KMS-11 (cell line): ENCODE results near the gene APBB1IP.
A peak's percentile ranks its signal among the peaks of the same experiment; 100 is the strongest.

Source experiments
- H2AFZ ChIP-seq: fragments of 200-600 bp; sonication (generic); 2 replicates; pipeline ENCODE4 v1.6.1; 2016; ENCODE audit warnings: antibody characterized with exemption, mixed run types, low read depth
- H3K27ac ChIP-seq: fragments of 200-600 bp; sonication (generic); 2 replicates; pipeline ENCODE4 v1.6.1; 2016; ENCODE audit warnings: mild to moderate bottlenecking, mixed run types
- H3K27me3 ChIP-seq: fragments of 200-600 bp; sonication (generic); 2 replicates; pipeline ENCODE4 v1.6.1; 2017; ENCODE audit warnings: mild to moderate bottlenecking, low read depth, mixed run types, moderate library complexity; ENCODE audit not compliant: insufficient read depth
- H3K36me3 ChIP-seq: fragments of 200-600 bp; sonication (generic); 2 replicates; pipeline ENCODE4 v1.6.1; 2017; ENCODE audit warnings: mild to moderate bottlenecking, mixed run types; ENCODE audit not compliant: insufficient read depth
- H3K4me1 ChIP-seq: fragments of 200-600 bp; sonication (generic); 2 replicates; pipeline ENCODE4 v1.6.1; 2016; ENCODE audit warnings: mild to moderate bottlenecking, low read depth, mixed run types; ENCODE audit not compliant: poor library complexity, severe bottlenecking
- H3K4me2 ChIP-seq: fragments of 200-600 bp; sonication (generic); 2 replicates; pipeline ENCODE4 v1.7.0; 2016; ENCODE audit warnings: mild to moderate bottlenecking, mixed run types
- H3K4me3 ChIP-seq: fragments of 200-600 bp; sonication (generic); IDR thresholded peaks from 2 replicates; pipeline ENCODE4 v1.6.1; 2017; ENCODE audit warnings: low read depth, low read length, mixed read lengths; ENCODE audit not compliant: insufficient read depth
- H3K79me2 ChIP-seq: fragments of 200-600 bp; sonication (generic); 2 replicates; pipeline ENCODE4 v1.6.1; 2016; ENCODE audit warnings: low read depth, mixed run types; ENCODE audit not compliant: insufficient read depth
- H3K9ac ChIP-seq: fragments of 200-600 bp; sonication (generic); 2 replicates; pipeline ENCODE4 v1.6.1; 2016; ENCODE audit warnings: mild to moderate bottlenecking, mixed run types
- H4K20me1 ChIP-seq: fragments of 200-600 bp; sonication (generic); 2 replicates; pipeline ENCODE4 v1.6.1; 2016; ENCODE audit warnings: mild to moderate bottlenecking, mixed run types; ENCODE audit not compliant: insufficient read depth
- TF ChIP-seq, protein P1 (sequence below): fragments of 200-600 bp; sonication (generic); conservative IDR thresholded peaks from 2 replicates; pipeline ENCODE4 v1.6.1; 2017; ENCODE audit warnings: low read depth, mild to moderate bottlenecking, antibody characterized with exemption, low read length, moderate library complexity, mixed read lengths

Gene APBB1IP

DNA sequence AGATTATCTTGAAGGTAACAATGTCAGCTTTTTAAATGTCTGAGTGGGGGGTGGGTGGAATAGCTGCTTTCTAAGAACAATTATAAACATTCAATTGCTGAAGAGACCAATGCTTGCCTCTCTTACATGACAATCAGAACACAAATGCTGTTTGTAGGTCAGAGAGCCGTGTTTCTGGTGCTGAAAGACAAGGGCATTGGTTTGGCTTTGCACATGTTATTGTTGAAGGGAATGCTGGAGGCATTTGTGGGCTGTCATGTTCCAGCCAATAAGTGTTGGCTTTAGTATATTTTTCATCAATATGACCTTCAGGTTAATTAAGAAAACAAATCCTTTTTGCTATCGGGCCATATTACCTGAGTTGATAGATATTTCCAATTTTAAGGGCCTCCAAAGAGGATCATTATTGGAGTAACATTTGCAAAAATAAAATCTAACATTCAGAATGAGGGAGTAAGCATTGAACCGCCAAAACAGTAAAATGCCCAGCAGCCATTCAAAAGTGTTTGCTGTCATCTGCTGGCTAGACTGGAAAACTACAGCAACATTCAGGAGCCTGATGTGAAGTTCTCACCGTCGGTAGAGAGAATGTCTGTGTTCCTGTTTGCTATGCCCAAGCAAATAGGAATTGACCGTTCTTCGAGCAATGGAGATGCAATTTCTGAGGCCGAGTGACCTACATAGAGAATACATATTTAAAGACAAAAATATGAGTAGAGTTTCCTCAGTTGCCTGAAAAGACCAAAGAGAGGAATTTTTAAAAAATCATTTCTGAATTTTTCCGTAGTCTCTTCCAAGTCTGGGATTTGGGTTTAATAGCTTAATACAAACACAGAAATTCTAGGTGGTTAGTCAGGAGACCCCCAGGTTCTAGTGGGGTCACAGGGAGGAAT lies 118.9 kb downstream of the APBB1IP start:
- no peaks in the 10 kb centered on the region for H3K79me2 ChIP-seq
- no peak overlapping the region for H3K9ac ChIP-seq
- H3K4me3 ChIP-seq, result no peak overlapping the region
- no peaks in the 10 kb centered on the region for H3K27me3 ChIP-seq
- H3K4me1 ChIP-seq, result no peaks in the 10 kb centered on the region
- H3K27ac ChIP-seq, result no peak overlapping the region
- no peaks in the 10 kb centered on the region for H4K20me1 ChIP-seq
- H2AFZ ChIP-seq, result no peak overlapping the region
- no peaks in the 10 kb centered on the region for H3K36me3 ChIP-seq
- TF ChIP-seq, protein P1, sequence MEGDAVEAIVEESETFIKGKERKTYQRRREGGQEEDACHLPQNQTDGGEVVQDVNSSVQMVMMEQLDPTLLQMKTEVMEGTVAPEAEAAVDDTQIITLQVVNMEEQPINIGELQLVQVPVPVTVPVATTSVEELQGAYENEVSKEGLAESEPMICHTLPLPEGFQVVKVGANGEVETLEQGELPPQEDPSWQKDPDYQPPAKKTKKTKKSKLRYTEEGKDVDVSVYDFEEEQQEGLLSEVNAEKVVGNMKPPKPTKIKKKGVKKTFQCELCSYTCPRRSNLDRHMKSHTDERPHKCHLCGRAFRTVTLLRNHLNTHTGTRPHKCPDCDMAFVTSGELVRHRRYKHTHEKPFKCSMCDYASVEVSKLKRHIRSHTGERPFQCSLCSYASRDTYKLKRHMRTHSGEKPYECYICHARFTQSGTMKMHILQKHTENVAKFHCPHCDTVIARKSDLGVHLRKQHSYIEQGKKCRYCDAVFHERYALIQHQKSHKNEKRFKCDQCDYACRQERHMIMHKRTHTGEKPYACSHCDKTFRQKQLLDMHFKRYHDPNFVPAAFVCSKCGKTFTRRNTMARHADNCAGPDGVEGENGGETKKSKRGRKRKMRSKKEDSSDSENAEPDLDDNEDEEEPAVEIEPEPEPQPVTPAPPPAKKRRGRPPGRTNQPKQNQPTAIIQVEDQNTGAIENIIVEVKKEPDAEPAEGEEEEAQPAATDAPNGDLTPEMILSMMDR, result peak; percentile 93
- no peak overlapping the region for H3K4me2 ChIP-seq

GRCh38 chr10:26557641-26558014 lies 119.5 kb downstream of the APBB1IP start:
- no peak overlapping the region for H2AFZ ChIP-seq
- H4K20me1 ChIP-seq, result no peaks in the 10 kb centered on the region
- TF ChIP-seq, protein P1, result no peak

GRCh38 chr10:26566525-26567350 lies 128.6 kb downstream of the APBB1IP start:
- H3K4me3 ChIP-seq, result no peak overlapping the region
- no peaks in the 10 kb centered on the region for H3K27me3 ChIP-seq
- no peak overlapping the region for H3K4me2 ChIP-seq
- H3K36me3 ChIP-seq, result no peaks in the 10 kb centered on the region
- no peak overlapping the region for H3K9ac ChIP-seq
- H3K27ac ChIP-seq, result no peak overlapping the region
- no peaks in the 10 kb centered on the region for H3K4me1 ChIP-seq
- no peaks in the 10 kb centered on the region for H3K79me2 ChIP-seq
- H2AFZ ChIP-seq, result no peak overlapping the region
- no peaks in the 10 kb centered on the region for H4K20me1 ChIP-seq
- TF ChIP-seq, protein P1, result no peak

More at GRCh38 chr10:26557641-26558014, 119.5 kb downstream of the APBB1IP start:
- H3K27me3 ChIP-seq, result no peaks in the 10 kb centered on the region
- no peaks in the 10 kb centered on the region for H3K79me2 ChIP-seq
- H3K4me3 ChIP-seq, result no peak overlapping the region
- no peaks in the 10 kb centered on the region for H3K4me1 ChIP-seq
- no peak overlapping the region for H3K27ac ChIP-seq
- H3K4me2 ChIP-seq, result no peak overlapping the region
- no peaks in the 10 kb centered on the region for H3K36me3 ChIP-seq
- no peak overlapping the region for H3K9ac ChIP-seq

DNA sequence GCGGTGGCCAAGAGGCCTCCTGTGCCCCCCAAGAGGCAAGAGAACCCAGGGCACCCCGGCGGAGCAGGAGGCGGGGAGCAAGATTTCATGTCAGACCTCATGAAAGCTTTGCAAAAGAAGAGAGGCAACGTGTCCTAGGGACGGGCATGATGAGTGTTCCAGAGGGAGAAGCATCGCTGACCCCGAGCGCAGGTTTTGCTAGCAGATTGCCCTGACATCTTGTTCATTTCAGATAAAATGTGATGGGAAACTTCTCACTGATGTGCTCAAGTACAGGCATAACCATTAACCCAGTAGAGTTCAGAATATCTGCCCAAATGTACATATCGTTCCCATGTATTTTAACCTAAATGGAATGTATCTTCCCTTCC lies 129.2 kb downstream of the APBB1IP start:
- no peaks in the 10 kb centered on the region for H4K20me1 ChIP-seq

More for the DNA sequence above, 129.2 kb downstream of the APBB1IP start:
- Histone ChIP-seq H3K36me3 (no peaks in the 10 kb centered on the region), H3K4me1 (no peaks in the 10 kb centered on the region), H3K4me2 (no peak overlapping the region), H3K4me3 (no peak overlapping the region), H2AFZ (no peak overlapping the region), H3K9ac (no peak overlapping the region), H3K27ac (no peak overlapping the region), H3K79me2 (no peaks in the 10 kb centered on the region), H3K27me3 (no peaks in the 10 kb centered on the region)
- TF ChIP-seq, protein P1, result no peak
